SK-MEL-5 (cell line): ENCODE results near the gene ANKRD13A. TPM values are rescaled to one million over a fixed set of nuclear protein-coding genes. Genes with fewer than 3 reads are reported as not detected.
"Not testable (repeated sequence)": the region's sequence is repeated elsewhere in the genome, so short reads cannot be mapped to it uniquely, and the experiment has no call there.

Experiments
- DNase-seq: peaks from one replicate; pipeline ENCODE4 v3.0.0-alpha.2; 2016; ENCODE audit warnings: low read depth, low spot score
- in situ Hi-C: cut with HindIII; loops from 2 replicates; pipeline ENCODE4 v1.10.0; 2016; ENCODE audit warnings: low sequenced_read_pairs, high pct_unique_total_duplicates, low pct_unique_long_range_greater_than_20kb
- total RNA-seq: library from RNA; depleted of rRNA; stranded (reverse); fragments of >200 nt; shearing (Covaris generic); gene quantifications from 2 replicates; pipeline ENCODE4 v1.2.3, GENCODE V29; 2014

ANKRD13A gene
- total RNA-seq, 1 experiment from 2014 or later: 45.8 TPM

DNA sequence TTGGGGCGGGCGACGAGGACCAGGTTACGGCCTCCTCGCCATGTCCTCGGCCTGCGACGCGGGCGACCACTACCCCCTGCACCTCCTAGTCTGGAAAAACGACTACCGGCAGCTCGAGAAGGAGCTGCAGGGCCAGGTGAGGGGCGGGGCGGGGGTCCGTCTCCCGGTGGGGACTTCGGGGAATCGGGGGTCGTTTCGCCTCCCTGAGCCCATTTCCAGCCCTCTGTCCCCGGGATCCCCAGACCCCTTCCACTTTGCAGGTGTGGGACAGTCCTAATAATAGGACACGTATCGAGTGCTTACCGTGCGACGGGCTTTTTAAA is 380 bp downstream of the ANKRD13A start:
- no peak for DNase-seq
- in situ Hi-C loops: no loop called here

DNA sequence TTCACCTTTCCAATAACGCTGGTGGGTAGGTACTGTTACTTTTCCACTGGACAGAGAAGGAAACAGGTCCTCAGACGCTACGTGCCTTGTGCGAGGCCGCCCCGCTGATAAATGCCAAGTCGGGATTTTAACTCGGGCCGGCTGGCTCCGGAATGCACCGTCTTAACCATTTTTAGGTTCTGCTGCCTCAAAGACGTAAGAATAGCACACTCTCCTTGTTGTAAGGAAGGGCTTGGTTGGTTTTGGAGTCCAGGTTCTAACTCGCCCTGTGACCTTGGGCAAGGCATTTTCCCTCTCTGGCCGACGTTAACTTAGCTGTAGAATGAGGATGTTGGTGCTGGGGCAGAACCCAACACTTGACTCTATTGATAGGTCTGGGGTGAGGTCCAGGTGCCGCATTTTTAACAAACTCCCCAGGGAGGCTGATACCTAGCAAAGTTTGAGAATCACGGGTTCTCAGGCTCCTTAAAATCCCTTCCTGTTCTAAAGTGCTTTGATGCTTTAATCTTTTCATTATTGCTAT is 814 bp downstream of the ANKRD13A start:
- peak; percentile 19 for DNase-seq
- in situ Hi-C loops: no loop called here

DNA sequence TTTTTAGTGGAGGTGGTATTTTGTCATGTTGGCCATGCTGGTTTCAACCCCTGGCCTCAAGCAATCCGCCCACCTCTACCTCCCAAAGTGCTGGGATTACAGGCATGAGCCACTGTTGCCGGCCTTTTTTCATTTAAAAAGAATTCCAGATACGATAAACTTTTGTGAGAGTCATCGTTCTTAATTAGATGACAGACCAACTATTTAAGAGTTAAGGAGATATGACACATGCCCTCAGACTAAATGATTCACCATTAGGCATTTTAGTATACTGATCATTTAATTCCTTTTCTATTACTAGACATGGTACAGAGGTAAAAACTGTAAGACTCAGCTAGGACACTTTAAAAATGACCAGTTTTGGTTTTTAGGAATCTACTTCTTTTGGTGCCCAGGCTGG is 2.4 kb downstream of the ANKRD13A start:
- in situ Hi-C loops: no loop called here
- no peak for DNase-seq

DNA sequence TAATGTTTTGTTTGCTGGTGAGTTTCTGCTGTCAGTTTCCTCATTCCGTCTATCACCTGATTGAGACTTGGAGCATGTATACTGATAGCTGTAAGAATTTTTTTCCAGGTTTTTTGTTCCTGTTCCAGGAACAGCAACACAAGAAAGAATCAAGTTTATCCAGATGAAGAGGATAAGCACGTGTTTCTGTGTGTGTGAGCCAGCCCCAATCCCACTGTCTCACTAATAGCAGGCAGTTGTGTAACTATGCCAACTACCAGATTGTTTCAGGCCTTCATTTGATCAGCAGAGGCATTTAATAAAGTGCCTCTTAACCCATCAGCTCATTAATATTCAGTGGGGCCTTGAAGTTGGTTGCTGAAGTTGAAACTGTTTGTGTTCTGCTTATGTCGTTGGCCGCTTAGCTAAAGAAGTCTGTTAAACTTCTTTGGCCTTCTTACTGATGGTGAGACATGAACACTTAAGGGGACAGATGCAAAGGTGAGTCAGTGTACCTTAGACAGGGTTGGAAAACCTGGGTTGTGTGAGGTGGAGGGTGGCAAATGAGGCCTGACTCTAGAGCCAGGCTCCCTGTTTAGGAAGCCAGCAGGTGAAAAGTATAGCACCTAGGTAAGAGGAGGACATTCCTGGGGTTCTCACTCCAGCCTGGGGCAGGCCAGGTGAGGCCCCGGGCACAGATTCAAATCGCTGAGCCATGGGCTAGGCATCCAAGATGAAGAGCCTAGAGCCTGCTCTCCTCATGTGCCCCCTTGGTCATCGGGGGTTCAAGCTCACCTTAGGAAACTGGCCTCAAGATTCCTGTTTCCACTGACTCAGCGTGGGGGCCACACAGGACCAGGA is 3.7 kb downstream of the ANKRD13A start:
- in situ Hi-C loops: no loop called here
- no peak for DNase-seq

DNA sequence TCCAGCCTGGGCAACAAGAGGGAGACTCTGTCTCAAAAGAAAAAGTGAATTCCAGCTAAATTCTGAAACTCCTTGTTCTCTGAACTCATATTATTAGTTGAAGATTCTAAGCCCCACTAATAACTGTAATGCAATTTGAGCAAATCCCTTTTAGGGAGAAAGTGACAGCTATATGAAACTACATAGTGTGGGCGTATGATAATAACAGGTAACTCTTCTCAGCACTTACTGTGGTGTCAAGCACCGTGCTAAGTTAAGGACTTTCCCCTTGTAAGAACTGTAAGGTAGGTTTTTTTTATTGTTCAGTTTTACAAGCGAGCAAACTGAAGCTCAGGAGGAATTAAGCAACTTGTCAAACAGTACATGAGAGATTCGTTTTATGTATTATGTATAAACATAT is 5.4 kb downstream of the ANKRD13A start:
- no peak for DNase-seq
- in situ Hi-C loops: no loop called here

DNA sequence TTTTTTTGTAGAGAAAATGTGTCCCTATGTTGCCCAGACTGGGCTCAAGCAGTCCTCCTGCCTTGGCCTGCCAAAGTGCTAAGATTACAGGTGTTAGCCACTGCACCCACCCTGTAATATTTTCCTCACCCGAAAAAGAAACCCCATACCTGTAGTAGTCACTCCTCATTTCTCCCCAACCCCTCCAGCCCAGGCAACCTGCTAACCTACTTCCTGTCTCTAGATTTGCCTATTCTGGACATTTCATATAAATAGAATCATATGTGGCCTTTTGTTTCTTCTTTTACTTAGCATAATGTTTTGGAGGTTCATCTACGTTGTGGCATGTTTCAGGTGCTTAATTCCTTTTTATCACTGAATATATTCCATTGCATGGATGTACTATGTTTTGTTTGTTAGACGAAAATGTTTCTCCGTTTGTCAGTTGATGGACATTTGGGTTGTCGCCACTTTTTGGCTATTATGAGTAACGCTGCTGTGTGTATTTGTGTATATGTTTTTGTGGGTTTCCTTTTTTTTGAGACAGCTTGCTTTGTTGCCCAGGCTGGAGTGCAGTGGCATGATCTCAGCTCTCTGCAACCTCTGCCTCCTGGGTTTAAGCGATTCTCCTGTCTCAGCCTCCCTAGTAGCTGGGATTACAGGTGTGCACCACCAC is 6.2 kb downstream of the ANKRD13A start:
- in situ Hi-C loops: no loop called here
- no peak for DNase-seq

DNA sequence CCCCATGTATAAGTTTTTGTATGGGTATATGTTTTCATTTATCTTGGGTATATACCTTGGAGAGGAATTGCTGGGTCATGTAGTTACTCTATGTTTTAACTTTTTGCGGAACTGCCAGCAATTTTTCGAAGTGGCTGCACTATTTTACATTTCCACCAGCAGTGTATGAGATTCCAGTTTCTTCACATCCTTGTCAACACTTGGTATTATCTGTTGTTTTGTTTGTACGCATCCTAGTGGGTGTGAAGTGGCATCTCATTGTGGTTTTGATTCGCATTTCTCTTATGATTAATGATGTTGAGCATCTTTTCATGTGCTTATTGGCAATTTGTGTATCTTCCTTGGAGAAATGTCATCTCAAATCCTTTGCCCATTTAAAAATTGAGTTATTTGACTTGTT is 6.9 kb downstream of the ANKRD13A start:
- in situ Hi-C loops: no loop called here
- DNase-seq: no peak

DNA sequence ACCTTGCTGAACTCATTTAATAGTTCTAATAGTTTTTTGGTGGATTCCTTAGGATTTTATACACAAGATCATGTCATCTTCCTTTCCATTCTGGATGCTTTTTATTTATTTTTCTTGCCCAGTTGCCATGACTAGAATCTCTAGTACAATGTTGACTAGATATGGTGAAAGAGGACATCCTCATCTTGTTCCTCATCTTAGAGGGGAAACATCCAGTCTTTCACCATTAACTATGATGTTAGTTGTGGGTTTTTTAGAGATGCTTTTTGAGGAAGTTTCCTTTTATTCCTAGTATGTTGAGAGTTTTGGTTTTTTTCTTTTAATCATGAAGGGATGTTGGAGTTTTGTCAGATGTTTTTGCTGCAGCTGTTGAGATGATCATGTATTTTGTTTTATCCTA is 8.7 kb downstream of the ANKRD13A start:
- DNase-seq: no peak
- in situ Hi-C loops: no loop called here

DNA sequence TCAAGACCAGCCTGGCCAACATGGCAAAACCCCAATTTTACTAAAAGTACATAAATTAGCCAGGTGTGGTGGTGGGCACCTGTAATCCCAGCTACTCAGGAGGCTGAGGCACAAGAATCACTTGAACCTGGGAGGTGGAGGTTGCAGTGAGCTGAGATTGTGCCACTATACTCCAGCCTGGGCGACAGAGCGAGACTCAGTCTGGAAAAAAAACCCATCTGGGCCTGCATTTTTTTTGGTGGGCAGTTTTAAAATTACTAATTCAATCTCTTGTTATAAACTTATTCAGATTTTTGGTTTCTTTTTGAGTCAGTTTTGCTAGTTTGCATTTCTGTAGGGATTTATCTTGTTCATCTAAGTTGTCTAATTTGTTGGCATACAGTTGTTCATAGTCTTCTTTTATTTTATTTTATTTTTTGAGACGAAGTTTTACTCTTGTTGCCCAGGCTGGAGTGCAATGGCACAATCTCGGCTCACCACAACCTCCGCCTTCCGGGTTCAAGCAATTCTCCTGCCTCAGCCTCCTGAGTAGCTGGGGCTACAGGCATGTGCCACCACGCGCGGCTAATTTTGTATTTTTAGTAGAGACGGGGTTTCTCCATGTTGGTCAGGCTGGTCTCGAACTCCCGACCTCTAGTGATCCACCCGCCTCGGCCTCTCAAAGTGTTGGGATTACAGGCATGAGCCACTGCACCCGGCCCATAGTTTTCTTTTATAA is 9.6 kb downstream of the ANKRD13A start:
- DNase-seq, in situ Hi-C loops: not testable (repeated sequence)

DNA sequence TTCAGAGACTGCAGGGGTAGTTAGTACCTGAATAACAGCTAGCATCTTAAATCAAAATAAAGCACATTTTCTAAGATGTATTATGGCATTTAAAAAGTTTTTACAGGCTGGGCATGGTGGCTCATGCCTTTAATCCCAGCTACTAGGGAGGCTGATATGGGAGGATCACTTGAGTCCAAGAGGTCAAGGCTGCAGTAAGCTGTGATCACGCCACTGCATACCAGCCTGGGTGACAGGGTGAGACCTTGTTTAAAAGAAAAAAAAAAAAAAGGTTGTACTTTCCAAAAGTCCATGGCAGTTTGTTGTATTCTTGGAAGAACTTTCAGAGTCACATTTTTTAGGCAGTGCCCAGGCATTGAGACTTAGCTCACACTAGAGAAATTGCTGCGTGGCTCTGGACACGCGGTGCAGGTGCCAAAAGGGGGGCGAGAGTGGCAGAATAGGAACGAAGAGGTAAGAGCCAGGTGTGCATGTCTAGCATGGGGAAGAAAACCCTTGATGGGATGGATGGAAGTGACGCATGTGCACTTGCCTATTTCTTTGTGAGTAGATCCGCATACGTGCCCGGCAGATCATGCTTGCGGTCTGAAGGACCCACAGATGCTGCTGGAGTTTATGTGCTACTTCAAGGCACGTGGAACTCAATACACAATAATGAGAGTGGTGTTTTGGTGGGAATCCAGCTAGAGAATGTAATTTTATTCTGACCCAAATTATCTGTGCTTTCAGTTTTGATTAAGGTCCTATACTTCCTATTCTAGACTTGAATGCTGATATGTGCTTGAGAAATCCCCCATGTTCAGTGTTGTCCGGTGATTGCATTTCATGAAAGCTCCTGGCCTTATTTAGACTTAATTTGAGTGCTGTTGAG is 11.9 kb downstream of the ANKRD13A start:
- DNase-seq: no peak
- in situ Hi-C loops: no loop called here

DNA sequence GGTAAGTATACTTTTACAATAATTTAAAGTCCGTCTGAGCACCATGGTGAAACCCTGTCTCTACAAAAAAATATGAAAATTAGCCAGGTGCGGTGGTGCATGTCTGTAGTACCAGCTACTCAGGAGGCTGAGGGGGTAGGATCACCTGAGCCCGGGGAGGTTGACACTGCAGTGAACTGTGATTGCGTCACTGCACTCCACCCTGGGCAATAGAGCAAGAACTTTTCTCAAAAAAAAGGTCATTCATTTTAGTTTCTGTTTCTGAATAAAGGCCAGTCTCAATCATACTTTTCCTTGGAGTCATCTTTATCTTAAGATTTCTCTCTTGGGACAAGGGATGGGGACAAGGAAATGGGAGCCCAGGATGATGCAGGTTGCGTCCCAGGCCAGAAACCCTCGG is 12.9 kb downstream of the ANKRD13A start:
- no peak for DNase-seq
- in situ Hi-C loops: no loop called here

DNA sequence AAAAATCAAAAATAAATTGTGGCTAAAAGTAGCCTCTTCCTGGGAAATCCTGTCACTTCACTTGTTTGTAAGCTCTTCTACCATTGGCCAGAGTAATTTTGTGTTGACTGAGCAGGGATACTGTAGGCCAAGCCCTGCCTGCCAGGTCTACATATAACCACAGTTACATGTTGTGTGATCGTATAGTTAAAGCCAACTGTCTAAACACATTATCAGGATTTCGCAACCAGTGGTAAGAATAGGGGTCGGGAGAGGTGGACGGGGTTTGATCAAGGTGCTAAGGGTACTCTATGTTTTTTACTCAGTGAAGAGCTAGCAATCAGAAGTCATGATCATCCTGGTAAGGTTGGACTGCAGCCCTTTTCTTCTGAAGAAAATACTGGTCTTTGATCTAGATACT is 13.4 kb downstream of the ANKRD13A start:
- no peak for DNase-seq
- in situ Hi-C loops: no loop called here

DNA sequence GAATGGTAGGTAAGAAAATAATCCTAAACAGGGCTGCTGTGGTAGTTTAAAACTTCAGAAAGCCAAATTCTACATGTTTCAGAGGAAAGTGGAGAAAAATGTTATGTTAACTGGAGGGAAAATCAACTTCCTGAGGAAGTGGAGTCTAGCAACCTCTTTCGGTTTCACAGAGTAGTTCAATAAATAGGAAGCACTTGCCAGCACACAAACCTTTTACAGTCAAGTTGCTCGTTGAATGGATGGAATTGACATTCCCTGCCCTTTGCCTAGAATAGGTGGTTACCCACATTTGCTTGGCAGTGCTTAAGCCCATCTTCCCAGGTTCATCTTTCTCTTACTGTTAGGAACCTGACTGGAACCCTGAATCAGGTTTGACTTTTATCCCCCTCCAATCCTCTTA is 15.9 kb downstream of the ANKRD13A start:
- in situ Hi-C loops: no loop called here
- no peak for DNase-seq

DNA sequence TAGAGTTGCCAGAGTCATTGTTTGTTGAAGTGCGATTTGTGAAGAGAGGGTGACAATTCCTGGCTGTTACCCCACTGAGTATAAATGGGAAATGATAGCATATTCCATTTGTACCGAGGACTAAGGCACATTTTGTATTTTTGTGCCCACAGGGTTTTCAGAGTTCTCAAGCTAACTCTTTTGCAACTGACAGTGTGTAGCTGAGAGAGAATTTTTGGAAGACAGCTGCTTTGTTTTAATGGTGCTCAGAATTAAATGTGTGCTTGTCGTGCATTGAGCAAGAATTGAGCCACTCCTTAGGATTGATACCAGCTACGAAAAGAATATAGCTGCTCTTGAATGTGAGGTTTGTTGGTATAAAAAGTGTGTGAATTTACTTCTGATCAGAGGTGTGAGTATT is 21.7 kb downstream of the ANKRD13A start:
- in situ Hi-C loops: no loop called here
- DNase-seq: no peak

DNA sequence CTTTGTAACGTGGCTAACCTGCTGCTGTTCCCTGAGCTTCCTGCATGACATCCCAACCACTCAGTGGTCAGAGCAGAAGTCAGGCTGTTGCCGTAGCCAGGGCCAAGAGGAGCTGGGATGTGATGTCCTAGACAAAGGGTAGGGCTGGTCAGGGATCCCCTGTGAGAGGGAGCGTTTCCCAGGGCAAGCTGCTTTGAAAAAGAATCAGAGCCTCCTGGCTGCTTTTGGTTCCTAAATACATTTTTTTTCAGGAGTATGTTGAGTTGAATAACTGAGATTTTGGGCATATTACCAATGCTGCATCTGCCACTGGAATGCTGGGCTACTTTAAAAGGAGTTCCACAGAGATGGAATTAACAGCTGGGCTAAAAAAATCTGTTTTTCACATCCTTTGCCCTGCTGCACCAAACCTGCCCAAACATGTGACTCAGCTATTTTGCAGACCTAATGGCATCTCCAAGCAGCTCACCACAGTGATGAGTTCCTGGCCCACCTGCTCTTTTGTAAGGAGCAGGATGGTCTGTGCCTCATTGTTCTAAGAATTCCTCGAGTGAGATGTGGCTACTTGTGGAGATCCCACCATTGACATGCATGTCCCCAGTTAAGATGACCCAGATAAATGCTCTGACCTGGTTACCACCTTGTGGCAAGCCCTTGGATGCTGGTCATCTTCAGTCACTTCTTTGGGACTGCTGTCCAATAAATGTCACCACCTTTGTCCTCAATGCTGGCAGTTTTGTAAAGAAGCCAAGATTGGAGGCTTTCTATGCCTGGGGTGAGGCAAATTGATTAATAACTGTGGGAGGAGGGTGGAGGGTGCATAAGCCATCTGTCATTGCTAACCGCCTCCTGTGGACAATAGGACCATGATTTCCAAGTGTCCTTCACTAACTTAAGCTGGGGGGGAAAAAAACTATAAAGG is 24.1 kb downstream of the ANKRD13A start:
- in situ Hi-C loops: no loop called here
- DNase-seq: no peak

DNA sequence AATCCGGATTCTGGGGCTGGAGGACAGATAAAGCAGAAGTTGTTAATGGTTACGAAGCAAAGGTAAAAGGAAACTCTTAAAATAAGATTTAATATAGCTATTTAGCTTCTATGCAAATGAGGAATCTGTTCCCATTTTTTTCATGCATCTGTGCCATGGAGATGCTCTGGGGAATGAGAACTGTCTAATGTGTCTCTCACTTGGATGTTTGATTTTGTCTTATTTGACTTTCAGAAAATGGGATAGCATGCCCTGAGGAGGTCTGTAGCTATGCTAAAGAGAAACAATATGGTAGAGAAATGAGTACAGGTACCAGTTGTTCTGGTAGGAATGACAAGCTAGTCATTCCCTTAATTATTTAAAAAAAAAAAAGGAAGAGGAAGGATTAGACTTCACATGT is 24.8 kb downstream of the ANKRD13A start:
- in situ Hi-C loops: no loop called here

DNA sequence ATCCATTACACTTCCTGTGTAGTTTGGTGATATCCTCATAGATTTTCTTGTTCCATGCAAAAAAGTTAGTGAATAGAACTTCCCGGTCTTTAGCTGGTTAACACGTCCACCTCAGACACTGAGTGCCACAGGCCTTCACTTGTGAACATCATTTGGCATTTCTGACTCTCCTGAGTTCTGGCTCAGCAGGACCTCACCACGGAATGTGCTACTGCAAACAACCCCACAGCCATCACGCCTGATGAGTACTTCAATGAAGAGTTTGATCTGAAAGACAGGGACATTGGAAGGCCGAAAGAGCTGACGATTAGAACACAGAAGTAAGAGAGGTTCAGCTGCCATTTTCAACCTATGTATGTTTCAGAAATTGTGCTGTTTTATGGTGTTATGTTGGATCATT is 29.1 kb downstream of the ANKRD13A start:
- in situ Hi-C loops: no loop called here
- DNase-seq: no peak

More for the DNA sequence above, 24.8 kb downstream of the ANKRD13A start:
- DNase-seq: no peak
